H1 (cell line): ENCODE results near the gene CACNA2D3.

Experiments
- CHD1 ChIP-seq: IDR thresholded peaks from 2 replicates; pipeline ENCODE4 v1.6.1; 2012; ENCODE audit warnings: low read depth, low read length, improper control_type of control experiment
- EP300 ChIP-seq, 2 experiments: IDR thresholded peaks; 1 replicate in 1 of 2; 2 replicates in 1 of 2; pipeline ENCODE4 v1.6.1; 2011 to 2012; ENCODE audit warnings: low read depth in 2 of 2, low read length in 2 of 2, mild to moderate bottlenecking in 2 of 2, borderline replicate concordance in 1 of 2, inconsistent platforms in 1 of 2, moderate library complexity in 1 of 2
- POLR2A ChIP-seq, 2 experiments: IDR thresholded peaks; 1 replicate in 1 of 2; 2 replicates in 1 of 2; pipeline ENCODE4 v1.6.1; 2011; ENCODE audit warnings: low read depth in 2 of 2, low read length in 2 of 2, mild to moderate bottlenecking in 2 of 2; ENCODE audit errors: control extremely low read depth in 1 of 2
- POLR2AphosphoS5 ChIP-seq: IDR thresholded peaks from 2 replicates; pipeline ENCODE4 v1.6.1; 2011; ENCODE audit warnings: low read depth, low read length
- RAD21 ChIP-seq, 2 experiments: IDR thresholded peaks in 1 of 2; conservative IDR thresholded peaks in 1 of 2; 2 replicates each; pipeline ENCODE4 v1.6.1; 2011; ENCODE audit warnings: low read depth in 2 of 2, low read length in 2 of 2, improper control_type of control experiment in 1 of 2, inconsistent platforms in 1 of 2, mild to moderate bottlenecking in 1 of 2, moderate library complexity in 1 of 2
- SAP30 ChIP-seq: fragments of 300-600 bp; sonication (generic); IDR thresholded peaks from 2 replicates; pipeline ENCODE4 v1.7.1; 2012; ENCODE audit warnings: low read length, moderate library complexity, mild to moderate bottlenecking, inconsistent platforms; ENCODE audit not compliant: insufficient read depth, insufficient replicate concordance
- SIN3A ChIP-seq, 2 experiments: IDR thresholded peaks in 1 of 2; conservative IDR thresholded peaks in 1 of 2; 2 replicates each; pipeline ENCODE4 v1.6.1; 2011 to 2012; ENCODE audit warnings: low read length in 2 of 2, improper control_type of control experiment in 1 of 2, low read depth in 1 of 2, mild to moderate bottlenecking in 1 of 2
- SIX5 ChIP-seq: IDR thresholded peaks from 2 replicates; pipeline ENCODE4 v1.6.1; 2011; ENCODE audit warnings: mild to moderate bottlenecking, low read depth, low read length
- SRF ChIP-seq: IDR thresholded peaks from 2 replicates; pipeline ENCODE4 v1.6.1; 2011; ENCODE audit warnings: mild to moderate bottlenecking, low read depth, low read length, moderate library complexity
- TEAD4 ChIP-seq: IDR thresholded peaks from 2 replicates; pipeline ENCODE4 v1.6.1; 2012; ENCODE audit warnings: low read depth, low read length, inconsistent platforms, mixed read lengths
- YY1 ChIP-seq: IDR thresholded peaks from 2 replicates; pipeline ENCODE4 v1.6.1; 2011; ENCODE audit warnings: low read depth, mild to moderate bottlenecking, low read length
- TF ChIP-seq, protein P1 (sequence below), 3 experiments: IDR thresholded peaks; 1 replicate in 2 of 3; 2 replicates in 1 of 3; pipeline versions ENCODE4 v1.5.1 to v1.6.1; 2011; ENCODE audit warnings: low read length in 3 of 3, mild to moderate bottlenecking in 3 of 3, inconsistent platforms in 2 of 3, low read depth in 1 of 3, moderate library complexity in 1 of 3; ENCODE audit not compliant: insufficient read depth in 1 of 3; ENCODE audit errors: control extremely low read depth in 1 of 3
- TF ChIP-seq, protein P2 (sequence below): IDR thresholded peaks from 2 replicates; pipeline ENCODE4 v1.6.1; 2012; ENCODE audit warnings: inconsistent platforms

DNA sequence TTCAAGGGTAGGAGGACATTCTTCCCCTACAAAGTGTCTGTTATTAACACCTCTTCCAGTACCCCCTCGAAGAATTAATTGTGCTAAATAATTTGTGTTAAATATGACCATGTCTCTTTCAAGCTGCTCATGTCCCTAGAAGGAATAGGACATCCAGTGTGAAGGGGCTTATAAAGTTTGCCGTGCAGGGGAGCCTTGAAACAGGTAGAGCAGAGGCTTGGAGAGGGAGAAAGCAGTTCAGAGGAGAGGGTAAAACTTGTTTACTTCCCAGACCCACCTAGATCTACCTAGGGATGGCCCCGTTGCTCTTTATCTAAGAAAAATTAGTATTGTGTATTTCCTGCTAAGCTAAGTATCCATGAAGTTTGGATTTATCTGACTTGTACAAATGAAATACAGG lies 114.8 kb downstream of the CACNA2D3 start:
- TF ChIP-seq, protein P1, sequence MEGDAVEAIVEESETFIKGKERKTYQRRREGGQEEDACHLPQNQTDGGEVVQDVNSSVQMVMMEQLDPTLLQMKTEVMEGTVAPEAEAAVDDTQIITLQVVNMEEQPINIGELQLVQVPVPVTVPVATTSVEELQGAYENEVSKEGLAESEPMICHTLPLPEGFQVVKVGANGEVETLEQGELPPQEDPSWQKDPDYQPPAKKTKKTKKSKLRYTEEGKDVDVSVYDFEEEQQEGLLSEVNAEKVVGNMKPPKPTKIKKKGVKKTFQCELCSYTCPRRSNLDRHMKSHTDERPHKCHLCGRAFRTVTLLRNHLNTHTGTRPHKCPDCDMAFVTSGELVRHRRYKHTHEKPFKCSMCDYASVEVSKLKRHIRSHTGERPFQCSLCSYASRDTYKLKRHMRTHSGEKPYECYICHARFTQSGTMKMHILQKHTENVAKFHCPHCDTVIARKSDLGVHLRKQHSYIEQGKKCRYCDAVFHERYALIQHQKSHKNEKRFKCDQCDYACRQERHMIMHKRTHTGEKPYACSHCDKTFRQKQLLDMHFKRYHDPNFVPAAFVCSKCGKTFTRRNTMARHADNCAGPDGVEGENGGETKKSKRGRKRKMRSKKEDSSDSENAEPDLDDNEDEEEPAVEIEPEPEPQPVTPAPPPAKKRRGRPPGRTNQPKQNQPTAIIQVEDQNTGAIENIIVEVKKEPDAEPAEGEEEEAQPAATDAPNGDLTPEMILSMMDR (IDR thresholded peaks at IDR 0.05; ENCODE audit: control extremely low read depth in 1 of 3, insufficient read depth in 1 of 3, low read depth in 1 of 3, low read length in 3 of 3), result no peak
- no peak for TF ChIP-seq TEAD4
- no peak for TF ChIP-seq SAP30
- no peak for TF ChIP-seq SIN3A (conservative IDR thresholded peaks at IDR 0.05 in 1 of 2, IDR thresholded peaks at IDR 0.05 in 1 of 2; ENCODE audit: low read depth in 1 of 2, low read length in 2 of 2)
- no peak for TF ChIP-seq RAD21 (IDR thresholded peaks at IDR 0.05 in 1 of 2, conservative IDR thresholded peaks at IDR 0.05 in 1 of 2; ENCODE audit: low read depth in 2 of 2, low read length in 2 of 2)
- no peak for TF ChIP-seq EP300 (IDR thresholded peaks at IDR 0.05; ENCODE audit: borderline replicate concordance in 1 of 2, low read depth in 2 of 2, low read length in 2 of 2)
- TF ChIP-seq YY1, result no peak
- TF ChIP-seq CHD1, result no peak
- TF ChIP-seq SIX5, result no peak
- TF ChIP-seq SRF, result no peak
- TF ChIP-seq, protein P2, sequence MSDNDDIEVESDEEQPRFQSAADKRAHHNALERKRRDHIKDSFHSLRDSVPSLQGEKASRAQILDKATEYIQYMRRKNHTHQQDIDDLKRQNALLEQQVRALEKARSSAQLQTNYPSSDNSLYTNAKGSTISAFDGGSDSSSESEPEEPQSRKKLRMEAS, result no peak
- no peak for TF ChIP-seq POLR2A (IDR thresholded peaks at IDR 0.05; ENCODE audit: control extremely low read depth in 1 of 2, low read depth in 2 of 2, low read length in 2 of 2)
- TF ChIP-seq POLR2AphosphoS5, result no peak
